Osteoblast (primary cell): Measurements from ENCODE around the gene ANKRA2. TPM values are rescaled to one million over a fixed set of nuclear protein-coding genes. Genes with fewer than 3 reads are reported as not detected.
A peak's percentile ranks its signal among the peaks of the same experiment; 100 is the strongest.

Experiments
- DNase-seq: peaks from one replicate; pipeline ENCODE4 v3.0.0; 2011; ENCODE audit warnings: low spot score, mixed read lengths; ENCODE audit not compliant: insufficient read length; ENCODE audit errors: missing footprints
- H2AFZ ChIP-seq: 2 replicates; pipeline ENCODE4 v1.6.0; 2011; ENCODE audit warnings: mild to moderate bottlenecking, low read length
- H3K27ac ChIP-seq: 2 replicates; pipeline ENCODE4 v1.5.1; 2011; ENCODE audit warnings: mild to moderate bottlenecking, low read depth, low read length, moderate library complexity
- H3K27me3 ChIP-seq: 2 replicates; pipeline ENCODE4 v1.6.0; 2012; ENCODE audit warnings: mild to moderate bottlenecking, control low read depth, inconsistent platforms, low read length, moderate library complexity; ENCODE audit not compliant: insufficient read depth
- H3K36me3 ChIP-seq: 2 replicates; pipeline ENCODE4 v1.5.1; 2011; ENCODE audit warnings: mild to moderate bottlenecking, low read length, control low read depth, moderate library complexity; ENCODE audit not compliant: insufficient read depth
- H3K4me1 ChIP-seq: 2 replicates; pipeline ENCODE4 v1.5.1; 2011; ENCODE audit warnings: mild to moderate bottlenecking, low read length, control low read depth, moderate library complexity; ENCODE audit not compliant: insufficient read depth
- H3K4me2 ChIP-seq: 2 replicates; pipeline ENCODE4 v1.6.0; 2011; ENCODE audit warnings: mild to moderate bottlenecking, low read length; ENCODE audit not compliant: insufficient read depth
- H3K4me3 ChIP-seq: fragments of 200-600 bp; sonication (generic); 3 replicates; pipeline ENCODE4 v1.5.1; 2012; ENCODE audit warnings: mild to moderate bottlenecking, low read length, inconsistent platforms; ENCODE audit not compliant: insufficient read depth
- H3K79me2 ChIP-seq: 2 replicates; pipeline ENCODE4 v1.6.0; 2012; ENCODE audit warnings: mild to moderate bottlenecking, low read length, control low read depth, inconsistent platforms; ENCODE audit not compliant: insufficient read depth
- H3K9me3 ChIP-seq: 2 replicates; pipeline ENCODE4 v1.5.1; 2011; ENCODE audit warnings: low read depth, low read length, control low read depth
- H4K20me1 ChIP-seq: 2 replicates; pipeline ENCODE4 v1.6.0; 2012; ENCODE audit warnings: mild to moderate bottlenecking, low read length, control low read depth; ENCODE audit not compliant: insufficient read depth
- CTCF ChIP-seq: IDR thresholded peaks from 2 replicates; pipeline ENCODE4 v1.5.1; 2011; ENCODE audit warnings: mild to moderate bottlenecking, low read depth, low read length, moderate library complexity; ENCODE audit errors: extremely low read depth
- total RNA-seq: library from RNA; depleted of rRNA; stranded (reverse); fragments of >200 nt; gene quantifications from 2 replicates; pipeline ENCODE4 v1.2.3, GENCODE V29; 2012

Gene ANKRA2
- total RNA-seq, 1 donor = 25.3 TPM

DNA sequence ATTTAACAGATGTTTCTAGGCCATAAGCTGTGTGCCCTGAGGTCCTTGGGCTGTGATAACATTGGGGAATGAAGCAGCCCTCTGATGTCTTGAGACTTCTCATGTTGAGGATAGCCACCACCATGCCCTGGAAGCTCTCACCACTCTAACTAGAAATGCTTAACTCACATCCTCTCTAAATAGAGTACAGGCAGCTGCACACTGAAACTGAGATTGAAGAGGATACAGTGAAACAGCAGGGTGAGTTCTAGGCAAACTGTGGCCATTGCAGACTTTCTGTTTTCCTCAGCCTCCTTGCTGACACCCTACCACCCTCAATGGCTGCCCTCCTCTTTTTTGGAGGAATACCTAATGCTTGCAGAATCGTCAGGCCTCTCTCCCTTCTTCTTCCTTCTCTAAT is 22.5 kb upstream of the ANKRA2 start:
- no peak for DNase-seq
- no peak overlapping the region for H2AFZ ChIP-seq
- no peak overlapping the region for H3K4me3 ChIP-seq
- H3K4me2 ChIP-seq = no peak overlapping the region
- peaks cover 16% of the 10 kb centered on the region for H3K4me1 ChIP-seq
- peaks cover 6% of the 10 kb centered on the region for H3K36me3 ChIP-seq
- no peaks in the 10 kb centered on the region for H3K27me3 ChIP-seq
- no peaks in the 10 kb centered on the region for H3K9me3 ChIP-seq
- no peaks in the 10 kb centered on the region for H3K79me2 ChIP-seq
- TF ChIP-seq CTCF = no peak
- no peak overlapping the region for H3K27ac ChIP-seq
- H4K20me1 ChIP-seq = no peaks in the 10 kb centered on the region

GRCh38 chr5:73582285-73583145 is 17.1 kb upstream of the ANKRA2 start:
- no peaks in the 10 kb centered on the region for H3K27me3 ChIP-seq
- TF ChIP-seq CTCF = no peak

GRCh38 chr5:73565969-73566547 is 619 bp upstream of the ANKRA2 start:
- Histone ChIP-seq H3K36me3 (peaks cover 17% of the 10 kb centered on the region), H3K4me1 (peaks cover 21% of the 10 kb centered on the region), H3K27me3 (no peaks in the 10 kb centered on the region), H3K4me2 (peak overlapping the region; percentile 83), H4K20me1 (no peaks in the 10 kb centered on the region), H3K79me2 (peaks cover 62% of the 10 kb centered on the region), H3K9me3 (no peaks in the 10 kb centered on the region), H2AFZ (peak overlapping the region; percentile 97), H3K4me3 (peak overlapping the region; percentile 76), H3K27ac (peak overlapping the region; percentile 94)
- TF ChIP-seq CTCF = no peak
- DNase-seq = no peak

More at GRCh38 chr5:73582285-73583145, 17.1 kb upstream of the ANKRA2 start:
- no peak overlapping the region for H3K4me3 ChIP-seq
- H3K79me2 ChIP-seq = no peaks in the 10 kb centered on the region
- peaks cover 38% of the 10 kb centered on the region for H3K36me3 ChIP-seq
- no peak for DNase-seq
- H3K27ac ChIP-seq = no peak overlapping the region
- no peaks in the 10 kb centered on the region for H4K20me1 ChIP-seq
- no peak overlapping the region for H3K4me2 ChIP-seq
- no peak overlapping the region for H2AFZ ChIP-seq
- no peaks in the 10 kb centered on the region for H3K4me1 ChIP-seq
- H3K9me3 ChIP-seq = no peaks in the 10 kb centered on the region

DNA sequence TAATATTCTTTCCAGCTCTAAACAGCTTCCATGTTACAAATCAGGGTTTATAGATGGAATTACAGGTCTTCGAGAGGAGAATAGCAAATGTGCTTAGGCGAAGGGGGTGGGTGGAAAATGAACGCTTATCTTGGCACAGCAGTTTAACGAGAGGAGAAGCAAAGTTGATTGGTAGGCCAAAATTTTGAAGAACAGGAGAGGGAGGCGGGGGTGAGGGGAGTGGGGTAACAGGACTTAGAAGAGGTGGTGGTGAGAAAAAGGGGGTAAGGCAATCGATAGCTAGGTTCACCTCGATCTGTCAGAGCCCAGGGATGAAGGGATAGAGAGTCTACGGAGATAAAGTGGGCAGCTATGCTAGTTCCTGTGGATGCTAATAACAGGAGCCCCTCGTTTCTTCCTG is 764 bp downstream of the ANKRA2 start:
- no peaks in the 10 kb centered on the region for H3K27me3 ChIP-seq
- peak overlapping the region; percentile 76 for H3K4me3 ChIP-seq
- no peaks in the 10 kb centered on the region for H4K20me1 ChIP-seq
- TF ChIP-seq CTCF = no peak
- DNase-seq = peak; percentile 43
- peak overlapping the region; percentile 97 for H2AFZ ChIP-seq
- peak overlapping the region; percentile 83 for H3K4me2 ChIP-seq
- peaks cover 21% of the 10 kb centered on the region for H3K4me1 ChIP-seq
- no peaks in the 10 kb centered on the region for H3K9me3 ChIP-seq
- H3K36me3 ChIP-seq = peaks cover 22% of the 10 kb centered on the region
- peaks cover 60% of the 10 kb centered on the region for H3K79me2 ChIP-seq
- peak overlapping the region; percentile 94 for H3K27ac ChIP-seq
